GM18511 (cell line): Measurements from ENCODE around the gene CNPY3.
"Not testable (repeated sequence)": the region's sequence is repeated elsewhere in the genome, so short reads cannot be mapped to it uniquely, and the experiment has no call there.

Experiments used
- ATAC-seq: cut with Tn5 transposase; IDR thresholded peaks from one replicate; pipeline ENCODE4 v1.9.1; 2021; ENCODE audit warnings: mild to moderate bottlenecking, moderate library complexity; ENCODE audit not compliant: unreplicated experiment

CNPY3 gene

GRCh38 chr6:42914546-42914945, 14.7 kb upstream of the CNPY3 start:
- ATAC-seq = no peak

DNA sequence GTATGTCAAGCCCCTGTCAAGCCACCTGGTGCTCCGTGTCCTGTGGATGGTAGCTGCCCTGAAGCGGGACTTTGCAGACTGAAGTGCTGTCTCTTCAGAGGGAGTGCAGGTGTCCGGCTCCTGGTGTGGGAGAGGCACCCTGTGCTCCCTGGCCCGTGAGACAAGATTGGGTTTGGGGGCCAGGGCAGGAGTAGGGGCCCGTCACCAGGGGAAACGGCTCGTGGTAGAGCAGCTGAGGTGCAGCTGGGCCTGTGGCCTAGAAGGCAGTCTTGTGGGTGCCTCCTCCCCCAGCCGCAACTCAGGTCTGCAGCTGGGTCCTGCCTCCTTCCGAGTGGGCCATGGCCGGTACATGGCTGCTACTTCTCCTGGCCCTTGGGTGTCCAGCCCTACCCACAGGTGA, 13.5 kb upstream of the CNPY3 start, which contains the start of gene PTCRA:
Gene PTCRA (plus strand): TSS at position 322 of the 400 bp plus-strand sequence. CDS start 17 bp downstream, at position 339.
- ATAC-seq = no peak

DNA sequence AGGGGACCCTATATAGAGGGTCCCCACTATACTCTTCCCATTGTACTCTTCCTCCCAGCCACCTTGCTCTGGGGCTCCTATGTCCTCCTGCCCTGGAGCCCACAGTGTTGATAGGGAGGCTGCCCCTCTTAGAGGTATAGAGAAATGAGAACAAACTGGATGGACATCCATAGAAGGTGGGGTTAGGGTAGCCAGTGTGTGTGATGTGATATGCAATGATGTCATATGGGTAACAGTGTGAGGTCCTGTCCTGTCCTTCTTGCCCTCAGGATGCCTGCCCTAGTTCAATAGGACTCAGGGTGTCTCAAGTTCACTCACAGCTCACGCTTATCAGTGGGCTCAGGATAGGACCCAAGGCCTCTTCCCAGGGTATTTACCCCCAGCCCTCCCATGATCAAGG, 13.0 kb upstream of the CNPY3 start:
- ATAC-seq = no peak

DNA sequence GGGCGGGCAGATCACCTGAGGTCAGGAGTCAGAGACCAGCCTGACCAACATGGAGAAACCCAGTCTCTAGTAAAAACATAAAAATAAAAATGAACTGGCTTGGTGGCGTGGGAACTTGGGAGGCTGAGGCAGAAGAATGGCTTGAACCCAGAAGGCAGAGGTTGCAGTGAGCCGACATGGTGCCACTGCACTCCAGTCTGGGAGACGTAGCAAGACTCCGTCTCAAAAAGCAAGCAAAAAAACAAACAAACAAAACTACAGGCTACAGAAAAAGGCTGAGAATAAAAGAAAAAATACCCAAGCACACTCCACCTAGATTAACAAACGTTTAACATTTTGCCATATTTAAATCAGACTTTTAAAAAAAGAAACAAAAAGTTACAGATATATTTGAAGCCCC, 7.5 kb upstream of the CNPY3 start:
- ATAC-seq = no peak

DNA sequence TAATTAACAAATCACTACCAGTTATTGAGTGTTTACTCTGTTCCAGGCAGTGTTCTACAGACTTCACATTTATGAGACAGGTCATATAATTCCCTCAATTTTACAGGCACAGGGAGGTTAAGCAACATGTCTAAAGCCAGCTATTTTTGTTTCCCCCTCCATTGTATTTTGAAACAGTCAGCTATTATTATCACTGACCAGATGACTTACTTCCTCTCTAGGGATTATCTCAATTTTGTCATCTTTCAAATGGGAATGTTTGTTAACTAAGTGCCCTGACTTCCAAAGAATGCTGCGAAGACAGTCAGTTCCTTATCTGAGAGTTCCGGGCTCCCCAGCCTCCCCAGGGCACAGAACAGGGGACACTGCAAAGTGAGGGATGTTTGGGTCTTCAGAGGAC, 5.6 kb upstream of the CNPY3 start:
- no peak for ATAC-seq

GRCh38 chr6:42925248-42925857, 3.9 kb upstream of the CNPY3 start:
- no peak for ATAC-seq

- ATAC-seq = peak; percentile 56
Observed at GRCh38 chr6:42929821-42930360, 611 bp downstream of the CNPY3 start.

- ATAC-seq = no peak
Observed at GRCh38 chr6:42932412-42932811, 3.1 kb downstream of the CNPY3 start.

DNA sequence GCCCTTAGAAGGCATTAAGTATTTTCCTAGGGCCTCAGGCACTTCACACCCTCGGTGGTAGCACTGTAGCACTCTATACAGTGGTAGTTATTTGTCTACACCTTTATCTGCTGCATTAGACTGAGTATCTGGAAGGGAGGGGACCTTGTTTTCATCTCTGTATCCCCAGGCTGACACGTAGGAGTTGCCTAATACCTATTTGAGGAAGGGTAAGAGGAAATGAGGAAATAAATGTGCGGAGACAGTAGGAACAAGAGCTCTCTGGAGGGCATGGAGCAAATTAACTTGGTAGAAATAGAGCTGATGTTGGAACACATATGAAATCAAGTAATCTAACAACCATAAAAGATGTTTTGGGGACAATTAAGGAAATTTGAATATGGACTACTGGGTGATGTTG, 3.9 kb downstream of the CNPY3 start:
- ATAC-seq = no peak

GRCh38 chr6:42935322-42935721, 6.0 kb downstream of the CNPY3 start:
- no peak for ATAC-seq

DNA sequence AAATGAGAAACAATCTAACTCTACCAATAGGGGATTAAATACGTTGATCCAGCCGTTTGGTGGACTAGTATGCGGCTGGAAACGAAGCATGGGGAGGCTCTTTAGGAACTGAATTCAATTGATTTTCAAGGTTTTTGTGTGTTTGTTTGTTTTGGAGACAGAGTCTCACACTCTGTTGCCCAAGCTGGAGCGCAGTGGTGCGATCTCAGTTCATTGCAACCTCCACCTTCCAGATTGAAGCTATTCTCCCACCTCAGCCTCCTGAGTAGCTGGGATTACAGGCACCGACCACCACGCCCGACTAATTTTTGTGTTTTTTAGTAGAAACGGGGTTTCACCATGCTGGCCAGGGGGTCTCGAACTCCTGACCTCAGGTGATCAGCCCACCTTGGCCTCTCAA, 7.1 kb downstream of the CNPY3 start:
- no peak for ATAC-seq

GRCh38 chr6:42937548-42938427, 8.5 kb downstream of the CNPY3 start:
- no peak for ATAC-seq

GRCh38 chr6:42938428-42938796, 9.1 kb downstream of the CNPY3 start:
- ATAC-seq = no peak

GRCh38 chr6:42938987-42939809, 9.9 kb downstream of the CNPY3 start:
- no peak for ATAC-seq

- no peak for ATAC-seq
Observed at GRCh38 chr6:42939810-42940167, 10.5 kb downstream of the CNPY3 start.

- ATAC-seq = no peak
Observed at GRCh38 chr6:42940493-42941045, 11.3 kb downstream of the CNPY3 start.

DNA sequence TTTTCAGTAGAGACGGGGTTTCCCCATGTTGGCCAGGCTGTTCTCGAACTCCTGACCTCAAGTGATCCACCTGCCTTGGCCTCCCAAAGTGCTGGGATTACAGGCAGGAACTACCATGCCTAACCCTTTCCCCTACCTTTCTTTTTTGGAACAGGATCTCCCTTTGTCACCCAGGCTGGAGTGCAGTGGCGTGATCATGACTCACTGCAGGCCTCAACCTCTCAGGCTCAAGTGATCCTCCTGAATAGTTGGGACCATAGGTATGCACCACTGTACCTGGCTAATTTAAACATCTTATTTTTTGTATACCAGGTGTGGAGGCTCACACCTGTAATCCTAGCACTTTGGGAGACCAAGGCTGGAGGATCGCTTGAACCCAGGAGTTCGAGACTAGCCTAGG, 12.1 kb downstream of the CNPY3 start:
- not testable (repeated sequence) for ATAC-seq

DNA sequence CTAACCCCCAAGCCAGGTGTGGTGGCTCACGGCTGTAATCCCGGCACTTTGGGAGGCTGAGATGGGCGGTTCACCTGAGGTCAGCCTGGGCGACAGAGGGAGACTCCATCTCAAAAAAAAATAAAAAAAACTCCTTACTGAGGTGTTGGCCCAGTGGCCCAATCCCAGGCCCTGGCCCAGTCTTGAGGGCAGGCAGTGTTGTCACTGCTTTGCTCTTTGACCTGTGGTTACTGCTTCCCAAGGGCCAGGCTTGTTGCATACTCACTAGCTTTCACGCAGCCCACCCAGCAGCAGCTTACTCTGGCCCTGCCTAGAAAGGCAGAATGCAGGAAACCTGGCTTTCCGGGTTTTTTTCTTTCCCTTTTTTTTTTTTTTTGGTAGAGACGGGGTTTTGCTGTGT, 13.2 kb downstream of the CNPY3 start:
- ATAC-seq = no peak

GRCh38 chr6:42947950-42948349, 18.7 kb downstream of the CNPY3 start:
- ATAC-seq = no peak

DNA sequence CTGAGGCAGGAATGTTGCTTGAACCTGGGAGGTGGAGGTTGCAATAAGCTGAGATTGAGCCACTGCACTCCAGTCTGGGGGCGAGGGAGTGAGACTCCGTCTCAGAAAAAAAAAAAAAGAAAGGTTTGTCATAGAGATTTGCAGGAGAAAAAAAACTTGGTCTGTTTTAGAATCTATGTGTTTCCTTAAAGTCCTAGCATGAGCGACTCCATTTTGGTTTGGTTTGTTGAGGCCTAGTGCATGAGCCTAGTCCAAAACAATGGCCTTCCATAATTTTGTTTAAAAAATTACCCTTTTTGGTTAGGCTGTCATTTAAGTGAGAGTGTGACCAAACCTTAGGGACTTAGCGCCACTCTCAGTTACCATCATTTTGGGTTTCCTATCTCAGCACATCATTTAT, 23.1 kb downstream of the CNPY3 start:
- no peak for ATAC-seq

- ATAC-seq = not testable (repeated sequence)
Observed at GRCh38 chr6:42954405-42954804, 25.1 kb downstream of the CNPY3 start.
